GM12878 (cell line): Measurements from ENCODE around the gene LHFPL3. TPM values are rescaled to one million over a fixed set of nuclear protein-coding genes. Genes with fewer than 3 reads are reported as not detected.

ENCODE experiments used
- ATAC-seq: fragments of 200-7000 bp; cut with Tn5 transposase; 3 replicates; pipeline ENCODE4 v1.9.1; 2020; ENCODE audit warnings: mild to moderate bottlenecking, moderate library complexity
- BruUV-seq: library from RNA; stranded (reverse); fragments of 400-500 nt; replicated peaks from 2 replicates; lab custom pipeline; 2021; lab: Mats Ljungman, UMichigan
- CTCF ChIA-PET: fragments of 300-600 bp; sonication (Branson Sonifier 250); formaldehyde crosslinking; extraction: SDS; loops from one replicate; lab custom pipeline; 2021; ENCODE audit warnings: inconsistent platforms; lab: Yijun Ruan, JAX
- POLR2A ChIA-PET: fragments of 350-600 bp; formaldehyde crosslinking; extraction: SDS; loops from one replicate; lab custom pipeline; 2021; ENCODE audit warnings: inconsistent platforms; lab: Charles Lee
- RAD21 ChIA-PET: fragments of 300-600 bp; sonication (Branson Sonifier 250); formaldehyde crosslinking; loops from one replicate; lab custom pipeline; 2023; ENCODE audit warnings: antibody characterized with exemption; ENCODE audit not compliant: unreplicated experiment; lab: Charles Lee
- SMC1A ChIA-PET: fragments of 300-600 bp; sonication (Branson Sonifier 250); formaldehyde crosslinking; loops from one replicate; lab custom pipeline; 2023; ENCODE audit not compliant: unreplicated experiment, uncharacterized antibody; lab: Charles Lee
- DNase-seq: peaks from one replicate; pipeline ENCODE4 v3.0.0-alpha.2; 2011; ENCODE audit warnings: low read depth, low spot score
- FAIRE-seq: peaks from 3 replicates; lab custom pipeline; 2011; peaks lifted over from hg19 to GRCh38; lab: Jason Lieb, UNC
- H2AFZ ChIP-seq: 2 replicates; pipeline ENCODE4 v1.6.0; 2011; ENCODE audit warnings: low read depth, low read length, control low read depth; ENCODE audit not compliant: control insufficient read depth
- H3K27ac ChIP-seq: 2 replicates; pipeline ENCODE4 v1.5.1; 2011; ENCODE audit warnings: control low read depth; ENCODE audit not compliant: control insufficient read depth, insufficient read depth
- H3K27me3 ChIP-seq, 2 experiments: replicated peaks in 1 of 2; 2 replicates each; pipeline versions ENCODE4 v1.6.0 to v1.6.1; 2011; ENCODE audit warnings: low read length in 1 of 2; ENCODE audit not compliant: control insufficient read depth in 2 of 2, insufficient read depth in 2 of 2
- H3K36me3 ChIP-seq, 2 experiments: 2 replicates each; pipeline ENCODE4 v1.5.1; 2011; ENCODE audit warnings: low read length in 1 of 2; ENCODE audit not compliant: control insufficient read depth in 2 of 2, insufficient read depth in 2 of 2
- H3K4me1 ChIP-seq: 2 replicates; pipeline ENCODE4 v1.6.1; 2011; ENCODE audit warnings: mild to moderate bottlenecking, low read length, moderate library complexity, mixed read lengths; ENCODE audit not compliant: control insufficient read depth, insufficient read depth
- H3K4me2 ChIP-seq: 2 replicates; pipeline ENCODE4 v1.6.0; 2011; ENCODE audit warnings: control low read depth; ENCODE audit not compliant: control insufficient read depth, insufficient read depth
- H3K4me3 ChIP-seq: fragments of 200-600 bp; sonication (generic); 2 replicates; pipeline ENCODE4 v1.5.1; 2016
- H3K79me2 ChIP-seq: 2 replicates; pipeline ENCODE4 v1.6.0; 2011; ENCODE audit warnings: low read length; ENCODE audit not compliant: control insufficient read depth, insufficient read depth
- H3K9ac ChIP-seq: 2 replicates; pipeline ENCODE4 v1.8.0; 2011; ENCODE audit warnings: low read length, control low read depth, mixed read lengths; ENCODE audit not compliant: control insufficient read depth, insufficient read depth
- H3K9me3 ChIP-seq: replicated peaks from 3 replicates; pipeline ENCODE4 v1.5.1; 2011; ENCODE audit warnings: mild to moderate bottlenecking, low read length; ENCODE audit not compliant: control insufficient read depth, insufficient read depth
- H4K20me1 ChIP-seq: 2 replicates; pipeline ENCODE4 v1.6.0; 2011; ENCODE audit not compliant: control insufficient read depth, insufficient read depth
- CREM ChIP-seq: IDR thresholded peaks from 2 replicates; pipeline ENCODE4 v1.6.1; 2014; ENCODE audit warnings: antibody characterized with exemption, low read depth
- EP300 ChIP-seq, 2 experiments: fragments of 150-350 bp in 1 of 2; IDR thresholded peaks; 2 replicates each; pipeline ENCODE4 v1.6.1; 2011 to 2012; ENCODE audit warnings: low read depth in 2 of 2, low read length in 2 of 2, borderline replicate concordance in 1 of 2, improper control_type of control experiment in 1 of 2, inconsistent platforms in 1 of 2; ENCODE audit not compliant: control insufficient read depth in 1 of 2
- FOXM1 ChIP-seq: IDR thresholded peaks from 2 replicates; pipeline ENCODE4 v1.6.1; 2012; ENCODE audit warnings: low read depth, mild to moderate bottlenecking, inconsistent platforms, low read length, moderate library complexity
- JUND ChIP-seq: IDR thresholded peaks from 2 replicates; pipeline ENCODE4 v1.6.1; 2012; ENCODE audit warnings: low read depth, mild to moderate bottlenecking, low read length, improper control_type of control experiment, moderate library complexity
- KLF5 ChIP-seq: fragments of 450-650 bp; IDR thresholded peaks from 2 replicates; pipeline ENCODE4 v1.6.1; 2014; ENCODE audit warnings: mild to moderate bottlenecking; ENCODE audit not compliant: partially characterized antibody
- MTA2 ChIP-seq: fragments of 450-650 bp; IDR thresholded peaks from 2 replicates; pipeline ENCODE4 v1.6.1; 2016; ENCODE audit warnings: low read depth, mild to moderate bottlenecking, moderate library complexity
- PML ChIP-seq: IDR thresholded peaks from 2 replicates; pipeline ENCODE4 v1.6.1; 2012; ENCODE audit warnings: low read length, inconsistent platforms
- RAD51 ChIP-seq: fragments of 450-650 bp; IDR thresholded peaks from 2 replicates; pipeline ENCODE4 v1.6.1; 2016; ENCODE audit warnings: moderate library complexity, mild to moderate bottlenecking, inconsistent platforms
- RB1 ChIP-seq: fragments of 450-650 bp; formaldehyde crosslinking; IDR thresholded peaks from 2 replicates; pipeline ENCODE4 v1.6.1; 2017; ENCODE audit warnings: mild to moderate bottlenecking, borderline replicate concordance
- STAT1 ChIP-seq: fragments of 450-650 bp; conservative IDR thresholded peaks from 2 replicates; pipeline ENCODE4 v1.6.1; 2014; ENCODE audit warnings: antibody characterized with exemption, mild to moderate bottlenecking
- SUPT20H ChIP-seq: IDR thresholded peaks from 2 replicates; pipeline ENCODE4 v1.6.1; 2011; ENCODE audit warnings: low read depth, mild to moderate bottlenecking, low read length, moderate library complexity, borderline replicate concordance; ENCODE audit not compliant: control insufficient read depth
- ZZZ3 ChIP-seq: IDR thresholded peaks from 2 replicates; pipeline ENCODE4 v1.6.1; 2011; ENCODE audit warnings: low read depth; ENCODE audit not compliant: control insufficient read depth, insufficient read length
- in situ Hi-C: fragments of 300-500 bp; cut with MboI; formaldehyde crosslinking; loops from 9 replicates; pipeline ENCODE4 v1.14.3; 2018; ENCODE audit warnings: mixed read lengths
- intact Hi-C: fragments of 100-400 bp; cut with micrococcal nuclease; formaldehyde crosslinking; loops from one replicate; pipeline ENCODE4 v1.14.2; 2022; ENCODE audit not compliant: unreplicated experiment
- polyA plus RNA-seq, 11 experiments: library from polyadenylated mRNA; depleted of rRNA in 4 of 11; unstranded in 6 of 11; stranded (reverse) in 5 of 11; fragments of >200 nt; fragmentation: Nextera tagmentation in 4 of 11; fragmentation: Illumina TruSeq in 1 of 11; extraction: Ambion mirVana in 4 of 11; extraction: Trizol in 1 of 11; gene quantifications; 1 replicate in 1 of 11; 2 replicates in 10 of 11; pipeline versions ENCODE4 v1.2.1 to v1.2.3, GENCODE V29; 2011 to 2016; ENCODE audit warnings: inconsistent platforms in 2 of 11, missing spikeins in 2 of 11, low read depth in 1 of 11
- total RNA-seq, 4 experiments: library from RNA; depleted of rRNA in 3 of 4; stranded (reverse); fragments of >200 nt in 3 of 4; fragmentation: Illumina TruSeq in 1 of 4; extraction: Trizol in 1 of 4; gene quantifications; 2 replicates each; pipeline versions ENCODE4 v1.2.1 to v1.2.3, GENCODE V29; 2013 to 2021
- TF ChIP-seq, protein P1 (sequence below): fragments of 450-650 bp; IDR thresholded peaks from 2 replicates; pipeline ENCODE4 v1.6.1; 2018; ENCODE audit warnings: mild to moderate bottlenecking, low read depth, moderate library complexity; ENCODE audit not compliant: partially characterized antibody

The LHFPL3 gene
- total and polyA plus RNA-seq, 10 of the 15 experiments (the other 5 are each of a cell fraction or from before 2014, with no cell fraction given): 0.09 TPM; not detected in 9

DNA sequence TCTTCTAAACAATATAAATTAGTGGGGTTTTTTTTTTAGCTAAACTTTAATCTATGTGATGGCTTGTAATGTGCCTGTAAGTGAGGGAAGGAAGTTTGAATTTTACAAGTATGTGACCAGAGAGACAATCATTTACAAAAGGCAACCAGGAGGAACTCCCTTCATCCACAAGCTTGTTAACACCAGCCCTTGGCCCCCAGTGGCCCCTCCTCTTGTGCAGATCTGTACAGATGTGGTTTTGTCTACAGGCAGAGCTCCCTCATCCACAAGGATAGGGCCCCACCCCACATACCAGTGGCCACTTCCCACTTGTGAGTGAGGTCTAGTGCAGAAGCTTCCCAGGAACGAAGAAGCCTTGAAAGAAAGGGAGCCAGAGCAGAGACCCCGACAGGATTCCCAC lies 451.5 kb downstream of the LHFPL3 start (continued):
- TF ChIP-seq EP300 (IDR thresholded peaks at IDR 0.05; ENCODE audit: borderline replicate concordance in 1 of 2, control insufficient read depth in 1 of 2, low read depth in 2 of 2, low read length in 2 of 2): no peak
- TF ChIP-seq, protein P1, sequence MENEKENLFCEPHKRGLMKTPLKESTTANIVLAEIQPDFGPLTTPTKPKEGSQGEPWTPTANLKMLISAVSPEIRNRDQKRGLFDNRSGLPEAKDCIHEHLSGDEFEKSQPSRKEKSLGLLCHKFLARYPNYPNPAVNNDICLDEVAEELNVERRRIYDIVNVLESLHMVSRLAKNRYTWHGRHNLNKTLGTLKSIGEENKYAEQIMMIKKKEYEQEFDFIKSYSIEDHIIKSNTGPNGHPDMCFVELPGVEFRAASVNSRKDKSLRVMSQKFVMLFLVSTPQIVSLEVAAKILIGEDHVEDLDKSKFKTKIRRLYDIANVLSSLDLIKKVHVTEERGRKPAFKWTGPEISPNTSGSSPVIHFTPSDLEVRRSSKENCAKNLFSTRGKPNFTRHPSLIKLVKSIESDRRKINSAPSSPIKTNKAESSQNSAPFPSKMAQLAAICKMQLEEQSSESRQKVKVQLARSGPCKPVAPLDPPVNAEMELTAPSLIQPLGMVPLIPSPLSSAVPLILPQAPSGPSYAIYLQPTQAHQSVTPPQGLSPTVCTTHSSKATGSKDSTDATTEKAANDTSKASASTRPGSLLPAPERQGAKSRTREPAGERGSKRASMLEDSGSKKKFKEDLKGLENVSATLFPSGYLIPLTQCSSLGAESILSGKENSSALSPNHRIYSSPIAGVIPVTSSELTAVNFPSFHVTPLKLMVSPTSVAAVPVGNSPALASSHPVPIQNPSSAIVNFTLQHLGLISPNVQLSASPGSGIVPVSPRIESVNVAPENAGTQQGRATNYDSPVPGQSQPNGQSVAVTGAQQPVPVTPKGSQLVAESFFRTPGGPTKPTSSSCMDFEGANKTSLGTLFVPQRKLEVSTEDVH: no peak
- no peak for TF ChIP-seq PML
- TF ChIP-seq, all 136 proteins: peak for 0

DNA sequence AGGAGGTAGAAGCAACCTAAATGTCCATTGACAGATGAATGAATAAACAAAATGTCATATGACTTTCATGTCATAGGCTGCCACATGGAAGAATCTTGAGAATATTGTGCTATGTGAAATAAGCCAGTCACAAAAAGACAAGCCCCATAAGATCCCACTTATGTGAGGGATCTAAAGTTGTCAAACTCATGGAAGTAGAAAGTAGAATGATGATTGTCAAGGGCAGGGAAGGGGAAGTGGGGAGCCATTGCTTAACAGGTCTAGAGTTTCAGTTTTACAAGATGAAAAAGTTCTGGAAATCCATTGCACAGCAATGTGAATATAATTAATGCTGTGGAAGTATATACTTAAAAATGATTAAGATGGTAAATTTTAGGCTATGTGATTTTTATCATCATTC lies 456.3 kb downstream of the LHFPL3 start:
- SMC1A ChIA-PET: no interaction called here
- Histone ChIP-seq H4K20me1 (no peaks in the 10 kb centered on the region), H3K4me3 (no peak overlapping the region), H3K27ac (no peak overlapping the region), H3K27me3 (peaks cover 0 to 2% of the 10 kb centered on the region in 2 experiments; a peak in 2 of 4 replicates), H3K9ac (no peak overlapping the region), H2AFZ (no peak overlapping the region), H3K79me2 (no peaks in the 10 kb centered on the region), H3K4me1 (no peaks in the 10 kb centered on the region), H3K36me3 (no peaks in the 10 kb centered on the region), H3K9me3 (no peaks in the 10 kb centered on the region), H3K4me2 (no peak overlapping the region)
- POLR2A ChIA-PET: no interaction called here
- intact Hi-C loops (no loop called here), in situ Hi-C loops (no loop called here)
- TF ChIP-seq FOXM1: no peak
- no peak for TF ChIP-seq RB1
- no peak for TF ChIP-seq RAD51
- TF ChIP-seq JUND: no peak
- no peak for TF ChIP-seq KLF5
- TF ChIP-seq STAT1: no peak
- TF ChIP-seq SUPT20H: no peak
- no peak for TF ChIP-seq MTA2
- no peak for TF ChIP-seq CREM
- TF ChIP-seq ZZZ3: no peak
- FAIRE-seq (no peak), ATAC-seq (no peak), DNase-seq (no peak)
- BruUV-seq: no TSS peak
- CTCF ChIA-PET: interaction anchor here (1.0 kb wide), 1 partner anchor 8 kb away, joined by 3 read pairs; no protein-coding TSS in a partner anchor
- RAD21 ChIA-PET: no interaction called here
